Panc1 (cell line): ENCODE data around the gene PDZK1IP1. TPM values are rescaled to one million over a fixed set of nuclear protein-coding genes. Genes with fewer than 3 reads are reported as not detected.

Experiments
- ATAC-seq: fragments of 200-7000 bp; cut with Tn5 transposase; 2 replicates; pipeline ENCODE4 v1.9.1; 2020; ENCODE audit warnings: mild to moderate bottlenecking, moderate library complexity
- BruUV-seq: library from RNA; stranded (reverse); fragments of 400-500 nt; replicated peaks from 2 replicates; lab custom pipeline; 2021; lab: Mats Ljungman, UMichigan
- CTCF ChIA-PET: fragments of 300-600 bp; sonication (Branson Sonifier 250); formaldehyde crosslinking; loops from one replicate; lab custom pipeline; 2022; ENCODE audit warnings: antibody characterized with exemption; lab: Charles Lee
- POLR2A ChIA-PET: fragments of 300-600 bp; sonication (Branson Sonifier 250); formaldehyde crosslinking; loops from one replicate; lab custom pipeline; 2022; ENCODE audit warnings: antibody characterized with exemption; lab: Charles Lee
- DNase-seq: peaks from one replicate; pipeline ENCODE4 v3.0.0-alpha.2; 2010; ENCODE audit warnings: low read depth, low spot score
- H3K27ac ChIP-seq: 2 replicates; pipeline ENCODE4 v1.5.1; 2011; ENCODE audit warnings: mild to moderate bottlenecking, low read length, inconsistent platforms
- H3K27me3 ChIP-seq: fragments of 200-500 bp; sonication (Bioruptor generic); 2 replicates; pipeline ENCODE4 v1.6.0; 2014; ENCODE audit warnings: low read length, inconsistent platforms; ENCODE audit not compliant: control insufficient read depth, insufficient read depth
- H3K36me3 ChIP-seq: fragments of 200-500 bp; sonication (Bioruptor generic); 2 replicates; pipeline ENCODE4 v1.5.1; 2014; ENCODE audit warnings: inconsistent platforms, mild to moderate bottlenecking, low read length, moderate library complexity; ENCODE audit not compliant: control insufficient read depth, insufficient read depth
- H3K4me1 ChIP-seq: 2 replicates; pipeline ENCODE4 v1.5.1; 2011; ENCODE audit warnings: inconsistent platforms, mild to moderate bottlenecking, low read length, moderate library complexity; ENCODE audit not compliant: control insufficient read depth, insufficient read depth
- H3K4me3 ChIP-seq, 2 experiments: 2 replicates each; pipeline ENCODE4 v1.5.1; 2011 to 2012; ENCODE audit warnings: low read depth in 2 of 2, low read length in 2 of 2, mild to moderate bottlenecking in 2 of 2, inconsistent platforms in 1 of 2, moderate library complexity in 1 of 2
- H3K9me3 ChIP-seq: fragments of 200-500 bp; sonication (Bioruptor generic); 2 replicates; pipeline ENCODE4 v1.5.1; 2014; ENCODE audit warnings: low read depth, mild to moderate bottlenecking, inconsistent platforms, low read length, moderate library complexity; ENCODE audit not compliant: control insufficient read depth, insufficient read depth
- CTCF ChIP-seq: fragments of 450-650 bp; IDR thresholded peaks from 2 replicates; pipeline ENCODE4 v1.5.1; 2017; ENCODE audit warnings: mild to moderate bottlenecking
- POLR2AphosphoS5 ChIP-seq: IDR thresholded peaks from 2 replicates; pipeline ENCODE4 v1.6.1; 2012; ENCODE audit warnings: mild to moderate bottlenecking, low read depth, low read length, moderate library complexity
- REST ChIP-seq, 2 experiments: IDR thresholded peaks; 2 replicates each; pipeline ENCODE4 v1.6.1; 2011 to 2012; ENCODE audit warnings: low read depth in 2 of 2, control low read depth in 1 of 2, low read length in 1 of 2, mild to moderate bottlenecking in 1 of 2, moderate library complexity in 1 of 2; ENCODE audit not compliant: insufficient read depth in 1 of 2
- SIN3A ChIP-seq: IDR thresholded peaks from 2 replicates; pipeline ENCODE4 v1.6.1; 2012; ENCODE audit warnings: low read depth, mild to moderate bottlenecking, low read length, moderate library complexity, borderline replicate concordance; ENCODE audit not compliant: insufficient read depth
- TCF7L2 ChIP-seq: IDR thresholded peaks from 2 replicates; pipeline ENCODE4 v1.6.1; 2011; ENCODE audit warnings: mild to moderate bottlenecking, low read depth, low read length, inconsistent platforms
- in situ Hi-C: cut with HindIII; loops from 2 replicates; pipeline ENCODE4 v1.10.0; 2016; ENCODE audit warnings: low sequenced_read_pairs, low pct_unique_long_range_greater_than_20kb
- intact Hi-C: fragments of 100-400 bp; cut with micrococcal nuclease; formaldehyde crosslinking; loops from one replicate; pipeline ENCODE4 v1.10.0; 2022; ENCODE audit not compliant: unreplicated experiment
- total RNA-seq: library from RNA; stranded (reverse); gene quantifications from one replicate; pipeline ENCODE4 v1.2.1, GENCODE V29; 2021; ENCODE audit not compliant: unreplicated experiment

The PDZK1IP1 gene
- total RNA-seq, 1 experiment from 2014 or later = not detected

GRCh38 chr1:47190857-47191256 lies 1.0 kb upstream of the PDZK1IP1 start:
- Histone ChIP-seq H3K27me3 (no peaks in the 10 kb centered on the region), H3K27ac (no peak overlapping the region), H3K4me1 (no peaks in the 10 kb centered on the region), H3K36me3 (no peaks in the 10 kb centered on the region), H3K4me3 (no peak overlapping the region), H3K9me3 (no peaks in the 10 kb centered on the region)
- in situ Hi-C loops (no loop called here), intact Hi-C loops (no loop called here)
- POLR2A ChIA-PET = no interaction called here
- no peak for ATAC-seq
- CTCF ChIA-PET = interaction anchor here (0.6 to 1.0 kb wide), 2 partner anchors 79 to 458 kb away, joined by 3 to 10 read pairs; no protein-coding TSS in a partner anchor
- TF ChIP-seq CTCF (no peak), TCF7L2 (no peak), SIN3A (no peak)
- no TSS peak for BruUV-seq
- no peak for DNase-seq

- DNase-seq = no peak
- in situ Hi-C loops = no loop called here
Measured at GRCh38 chr1:47190509-47190855, 646 bp upstream of the PDZK1IP1 start.

More at GRCh38 chr1:47190509-47190855, 646 bp upstream of the PDZK1IP1 start:
- H3K4me3 ChIP-seq = no peak overlapping the region
- ChIA-PET CTCF (interaction anchor here (0.6 to 1.0 kb wide), 5 partner anchors 60 to 459 kb away, joined by 3 to 10 read pairs (median 4); no protein-coding TSS in a partner anchor), POLR2A (no interaction called here)
- no peaks in the 10 kb centered on the region for H3K9me3 ChIP-seq
- no peak overlapping the region for H3K27ac ChIP-seq
- ATAC-seq = no peak
- no peaks in the 10 kb centered on the region for H3K4me1 ChIP-seq
- intact Hi-C loops = no loop called here
- TF ChIP-seq CTCF (no peak), POLR2AphosphoS5 (no peak), REST (IDR thresholded peaks at IDR 0.05; ENCODE audit: insufficient read depth in 1 of 2, low read depth in 2 of 2, low read length in 1 of 2) (no peak), TCF7L2 (no peak), SIN3A (no peak)
- H3K36me3 ChIP-seq = no peaks in the 10 kb centered on the region
- no peaks in the 10 kb centered on the region for H3K27me3 ChIP-seq
- no TSS peak for BruUV-seq
